Osteoblast (primary cell): ENCODE data around the gene ALKBH8. TPM values are rescaled to one million over a fixed set of nuclear protein-coding genes. Genes with fewer than 3 reads are reported as not detected.
"Not testable (repeated sequence)": the region's sequence is repeated elsewhere in the genome, so short reads cannot be mapped to it uniquely, and the experiment has no call there.

Experiments
- DNase-seq: peaks from one replicate; pipeline ENCODE4 v3.0.0; 2011; ENCODE audit warnings: low spot score, mixed read lengths; ENCODE audit not compliant: insufficient read length; ENCODE audit errors: missing footprints
- H2AFZ ChIP-seq: 2 replicates; pipeline ENCODE4 v1.6.0; 2011; ENCODE audit warnings: mild to moderate bottlenecking, low read length
- H3K27ac ChIP-seq: 2 replicates; pipeline ENCODE4 v1.5.1; 2011; ENCODE audit warnings: mild to moderate bottlenecking, low read depth, low read length, moderate library complexity
- H3K27me3 ChIP-seq: 2 replicates; pipeline ENCODE4 v1.6.0; 2012; ENCODE audit warnings: mild to moderate bottlenecking, control low read depth, inconsistent platforms, low read length, moderate library complexity; ENCODE audit not compliant: insufficient read depth
- H3K36me3 ChIP-seq: 2 replicates; pipeline ENCODE4 v1.5.1; 2011; ENCODE audit warnings: mild to moderate bottlenecking, low read length, control low read depth, moderate library complexity; ENCODE audit not compliant: insufficient read depth
- H3K4me1 ChIP-seq: 2 replicates; pipeline ENCODE4 v1.5.1; 2011; ENCODE audit warnings: mild to moderate bottlenecking, low read length, control low read depth, moderate library complexity; ENCODE audit not compliant: insufficient read depth
- H3K4me2 ChIP-seq: 2 replicates; pipeline ENCODE4 v1.6.0; 2011; ENCODE audit warnings: mild to moderate bottlenecking, low read length; ENCODE audit not compliant: insufficient read depth
- H3K4me3 ChIP-seq: fragments of 200-600 bp; sonication (generic); 3 replicates; pipeline ENCODE4 v1.5.1; 2012; ENCODE audit warnings: mild to moderate bottlenecking, low read length, inconsistent platforms; ENCODE audit not compliant: insufficient read depth
- H3K79me2 ChIP-seq: 2 replicates; pipeline ENCODE4 v1.6.0; 2012; ENCODE audit warnings: mild to moderate bottlenecking, low read length, control low read depth, inconsistent platforms; ENCODE audit not compliant: insufficient read depth
- H3K9me3 ChIP-seq: 2 replicates; pipeline ENCODE4 v1.5.1; 2011; ENCODE audit warnings: low read depth, low read length, control low read depth
- H4K20me1 ChIP-seq: 2 replicates; pipeline ENCODE4 v1.6.0; 2012; ENCODE audit warnings: mild to moderate bottlenecking, low read length, control low read depth; ENCODE audit not compliant: insufficient read depth
- total RNA-seq: library from RNA; depleted of rRNA; stranded (reverse); fragments of >200 nt; gene quantifications from 2 replicates; pipeline ENCODE4 v1.2.3, GENCODE V29; 2012
- TF ChIP-seq, protein P1 (sequence below): IDR thresholded peaks from 2 replicates; pipeline ENCODE4 v1.5.1; 2011; ENCODE audit warnings: mild to moderate bottlenecking, low read depth, low read length, moderate library complexity; ENCODE audit errors: extremely low read depth

ALKBH8 gene
- total RNA-seq, 1 donor, result 6.2 TPM

DNA sequence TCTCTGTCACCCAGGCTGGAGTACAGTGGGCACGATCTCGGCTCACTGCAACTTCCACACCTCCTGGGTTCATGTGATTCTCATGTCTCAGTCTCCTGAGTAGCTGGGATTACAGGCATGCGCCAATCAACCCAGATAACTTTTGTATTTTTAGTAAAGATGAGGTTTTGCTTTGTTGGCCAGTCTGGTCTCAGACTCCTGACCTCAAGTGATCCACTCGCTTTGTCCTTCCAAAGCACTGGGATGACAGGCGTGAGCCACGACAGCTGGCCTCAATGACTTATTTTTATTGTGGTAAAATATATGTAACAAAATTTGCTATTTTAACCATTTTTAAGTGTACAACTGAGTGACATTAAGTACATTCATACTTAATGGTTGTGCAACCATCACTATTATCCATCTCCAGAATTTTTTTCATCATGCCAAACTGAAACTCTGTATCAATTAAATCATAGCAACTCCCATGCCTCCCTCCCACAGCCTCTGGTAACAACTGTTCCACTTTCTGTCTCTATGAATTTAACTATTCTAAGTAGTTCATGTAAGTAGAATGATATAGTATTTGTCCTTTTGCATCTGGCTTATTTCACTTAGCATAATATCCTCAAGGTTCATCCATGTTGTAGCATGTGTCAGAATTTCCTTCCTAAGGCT lies 57.2 kb downstream of the ALKBH8 start:
- H3K9me3 ChIP-seq, result no peaks in the 10 kb centered on the region
- no peaks in the 10 kb centered on the region for H3K4me1 ChIP-seq
- no peaks in the 10 kb centered on the region for H3K27me3 ChIP-seq
- no peak overlapping the region for H3K4me2 ChIP-seq
- H3K79me2 ChIP-seq, result no peaks in the 10 kb centered on the region
- no peak for DNase-seq
- H3K4me3 ChIP-seq, result no peak overlapping the region
- H3K36me3 ChIP-seq, result no peaks in the 10 kb centered on the region
- no peak overlapping the region for H3K27ac ChIP-seq
- TF ChIP-seq, protein P1, sequence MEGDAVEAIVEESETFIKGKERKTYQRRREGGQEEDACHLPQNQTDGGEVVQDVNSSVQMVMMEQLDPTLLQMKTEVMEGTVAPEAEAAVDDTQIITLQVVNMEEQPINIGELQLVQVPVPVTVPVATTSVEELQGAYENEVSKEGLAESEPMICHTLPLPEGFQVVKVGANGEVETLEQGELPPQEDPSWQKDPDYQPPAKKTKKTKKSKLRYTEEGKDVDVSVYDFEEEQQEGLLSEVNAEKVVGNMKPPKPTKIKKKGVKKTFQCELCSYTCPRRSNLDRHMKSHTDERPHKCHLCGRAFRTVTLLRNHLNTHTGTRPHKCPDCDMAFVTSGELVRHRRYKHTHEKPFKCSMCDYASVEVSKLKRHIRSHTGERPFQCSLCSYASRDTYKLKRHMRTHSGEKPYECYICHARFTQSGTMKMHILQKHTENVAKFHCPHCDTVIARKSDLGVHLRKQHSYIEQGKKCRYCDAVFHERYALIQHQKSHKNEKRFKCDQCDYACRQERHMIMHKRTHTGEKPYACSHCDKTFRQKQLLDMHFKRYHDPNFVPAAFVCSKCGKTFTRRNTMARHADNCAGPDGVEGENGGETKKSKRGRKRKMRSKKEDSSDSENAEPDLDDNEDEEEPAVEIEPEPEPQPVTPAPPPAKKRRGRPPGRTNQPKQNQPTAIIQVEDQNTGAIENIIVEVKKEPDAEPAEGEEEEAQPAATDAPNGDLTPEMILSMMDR, result no peak
- H2AFZ ChIP-seq, result no peak overlapping the region
- no peaks in the 10 kb centered on the region for H4K20me1 ChIP-seq

DNA sequence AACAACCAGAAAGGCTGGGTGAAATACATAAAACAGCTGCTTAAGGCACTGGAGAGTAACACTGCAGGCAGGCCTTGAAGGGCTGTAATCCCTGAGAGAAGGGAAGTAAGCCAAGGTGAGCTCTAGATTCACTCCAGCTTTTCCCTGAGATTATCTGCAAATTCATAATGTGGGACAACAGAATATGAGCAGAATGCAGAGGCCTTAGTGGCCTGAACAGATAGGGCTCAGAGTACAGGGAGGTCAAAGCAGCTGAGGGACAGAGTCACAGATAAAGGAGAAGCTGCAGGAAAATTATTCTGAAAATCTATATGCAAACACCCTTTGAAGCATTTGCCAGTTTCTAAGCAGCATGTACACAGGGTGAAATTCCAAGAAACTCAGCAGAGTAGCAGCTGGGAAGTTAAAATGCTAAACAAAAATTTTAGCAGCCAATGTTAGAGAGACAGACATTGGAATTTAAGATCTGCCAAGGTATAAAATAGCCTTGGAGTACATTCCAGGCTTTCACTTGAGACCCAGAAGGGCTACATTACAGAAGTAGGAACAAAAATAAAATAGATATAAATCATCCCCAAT lies 59.8 kb downstream of the ALKBH8 start:
- no peaks in the 10 kb centered on the region for H3K4me1 ChIP-seq
- H3K4me2 ChIP-seq, result no peak overlapping the region
- H3K27me3 ChIP-seq, result no peaks in the 10 kb centered on the region
- DNase-seq, result no peak
- no peaks in the 10 kb centered on the region for H3K79me2 ChIP-seq
- no peaks in the 10 kb centered on the region for H3K36me3 ChIP-seq
- no peaks in the 10 kb centered on the region for H4K20me1 ChIP-seq
- H2AFZ ChIP-seq, result no peak overlapping the region
- no peaks in the 10 kb centered on the region for H3K9me3 ChIP-seq
- H3K4me3 ChIP-seq, result no peak overlapping the region
- TF ChIP-seq, protein P1, result no peak
- no peak overlapping the region for H3K27ac ChIP-seq

DNA sequence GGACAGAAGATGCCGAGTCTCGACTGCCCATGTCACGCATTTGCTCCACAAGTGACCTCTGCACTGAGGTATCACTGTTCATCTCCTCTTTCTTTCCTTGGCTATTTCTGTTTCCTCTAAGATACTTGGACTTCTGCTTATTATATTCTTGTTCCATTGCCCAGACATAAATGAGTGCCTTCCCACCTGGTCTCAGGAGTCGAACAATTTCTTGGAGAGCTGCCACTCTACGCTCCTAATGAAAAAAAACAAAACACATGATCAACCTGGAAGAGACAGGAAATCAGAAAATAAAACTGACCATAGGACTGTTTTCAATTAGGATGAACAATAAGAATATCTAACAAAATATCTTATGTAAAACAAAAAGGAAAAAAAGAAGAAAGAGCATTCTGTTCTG lies 60.6 kb downstream of the ALKBH8 start:
- Histone ChIP-seq H3K9me3 (no peaks in the 10 kb centered on the region), H3K4me3 (no peak overlapping the region), H3K79me2 (no peaks in the 10 kb centered on the region), H2AFZ (no peak overlapping the region), H4K20me1 (no peaks in the 10 kb centered on the region), H3K4me2 (no peak overlapping the region), H3K27me3 (no peaks in the 10 kb centered on the region), H3K36me3 (no peaks in the 10 kb centered on the region), H3K27ac (no peak overlapping the region), H3K4me1 (no peaks in the 10 kb centered on the region)
- DNase-seq, result no peak
- TF ChIP-seq, protein P1, result no peak

DNA sequence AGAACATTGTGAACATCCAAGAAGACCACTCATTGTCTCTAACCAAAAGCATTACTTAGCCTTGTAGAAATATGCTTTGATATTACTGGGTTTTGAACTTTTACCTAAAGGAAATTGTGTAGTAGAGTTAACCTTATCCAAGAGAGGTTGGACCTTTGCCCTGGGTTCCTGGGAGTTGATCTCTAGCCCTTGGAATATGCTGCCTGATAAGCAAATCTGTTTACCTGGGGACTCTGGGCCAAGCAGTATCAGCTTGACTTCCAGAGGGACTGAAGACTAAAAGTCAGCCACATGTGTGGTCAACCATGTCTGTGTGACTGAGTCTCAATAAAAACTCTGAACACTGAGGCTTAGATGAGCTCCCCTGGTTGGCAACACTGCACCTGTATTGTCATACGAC lies 63.8 kb downstream of the ALKBH8 start:
- Histone ChIP-seq H3K27me3 (no peaks in the 10 kb centered on the region), H3K79me2 (no peaks in the 10 kb centered on the region), H4K20me1 (no peaks in the 10 kb centered on the region), H3K36me3 (no peaks in the 10 kb centered on the region), H3K9me3 (no peaks in the 10 kb centered on the region), H3K4me2 (no peak overlapping the region), H3K4me1 (no peaks in the 10 kb centered on the region), H3K4me3 (no peak overlapping the region), H3K27ac (no peak overlapping the region), H2AFZ (no peak overlapping the region)
- DNase-seq, result no peak
- TF ChIP-seq, protein P1, result no peak

DNA sequence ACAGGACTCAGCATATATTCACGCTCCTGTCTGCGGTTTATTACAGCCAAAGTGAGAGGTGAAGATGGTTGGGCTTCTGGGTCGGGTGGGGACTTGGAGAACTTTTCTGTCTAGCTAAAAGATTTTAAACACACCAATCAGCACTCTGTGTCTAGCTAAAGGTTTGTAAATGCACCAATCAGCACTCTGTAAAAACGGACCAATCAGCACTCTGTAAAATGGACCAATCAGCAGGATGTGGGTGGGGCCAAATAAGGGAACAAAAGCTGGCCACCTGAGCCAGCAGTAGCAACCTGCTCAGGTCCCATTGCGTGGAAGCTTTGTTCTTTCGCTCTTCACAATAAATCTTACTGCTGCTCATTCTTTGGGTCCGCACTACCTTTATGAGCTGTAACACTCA lies 68.2 kb downstream of the ALKBH8 start:
- H3K79me2 ChIP-seq, H3K4me2 ChIP-seq, H2AFZ ChIP-seq, H3K4me1 ChIP-seq, H3K36me3 ChIP-seq, H4K20me1 ChIP-seq, DNase-seq, H3K9me3 ChIP-seq, H3K27ac ChIP-seq, H3K4me3 ChIP-seq, H3K27me3 ChIP-seq: not testable (repeated sequence)
